Mammary epithelial cell (primary cell): ENCODE results near the gene NEK9.

Source experiments
- CTCF ChIP-seq, 2 donors: IDR thresholded peaks in 1 of 2; conservative IDR thresholded peaks in 1 of 2; 2 replicates each; pipeline ENCODE4 v1.5.1; 2011 to 2012; ENCODE audit warnings: inconsistent platforms in 2 of 2, low read length in 2 of 2, mild to moderate bottlenecking in 2 of 2, control low read depth in 1 of 2, low read depth in 1 of 2; ENCODE audit not compliant: insufficient read depth in 1 of 2; ENCODE audit errors: extremely low read depth in 1 of 2
- EZH2 ChIP-seq: IDR thresholded peaks from 2 replicates; pipeline ENCODE4 v1.6.1; 2012; ENCODE audit warnings: low read length, inconsistent platforms, borderline replicate concordance

- TF ChIP-seq CTCF (conservative IDR thresholded peaks at IDR 0.05 in 1 of 2, IDR thresholded peaks at IDR 0.05 in 1 of 2; ENCODE audit: extremely low read depth in 1 of 2, insufficient read depth in 1 of 2, low read depth in 1 of 2, low read length in 2 of 2): no peak
- TF ChIP-seq EZH2: no peak
Measured at GRCh38 chr14:75144944-75145343, 18.1 kb upstream of the NEK9 start.
